Fibroblast of the aortic adventitia (primary cell): Measurements from ENCODE around the gene C9orf43. TPM values are rescaled to one million over a fixed set of nuclear protein-coding genes. Genes with fewer than 3 reads are reported as not detected.

Experiments
- DNase-seq: peaks from one replicate; pipeline ENCODE4 v3.0.0-alpha.2; 2010; ENCODE audit warnings: low read depth
- H3K4me3 ChIP-seq: 2 replicates; pipeline ENCODE4 v1.5.1; 2011; ENCODE audit warnings: low read depth, mild to moderate bottlenecking, control low read depth, low read length, moderate library complexity
- total RNA-seq: library from RNA; depleted of rRNA; stranded (reverse); fragments of >200 nt; gene quantifications from 2 replicates; pipeline ENCODE4 v1.2.3, GENCODE V29; 2012; ENCODE audit warnings: low replicate concordance
- TF ChIP-seq, protein P1 (sequence below): IDR thresholded peaks from 2 replicates; pipeline ENCODE4 v1.5.1; 2011; ENCODE audit warnings: mild to moderate bottlenecking, low read length, control low read depth, inconsistent platforms; ENCODE audit not compliant: insufficient read depth

Gene C9orf43
- total RNA-seq, 1 donor, result 0.63 TPM

DNA sequence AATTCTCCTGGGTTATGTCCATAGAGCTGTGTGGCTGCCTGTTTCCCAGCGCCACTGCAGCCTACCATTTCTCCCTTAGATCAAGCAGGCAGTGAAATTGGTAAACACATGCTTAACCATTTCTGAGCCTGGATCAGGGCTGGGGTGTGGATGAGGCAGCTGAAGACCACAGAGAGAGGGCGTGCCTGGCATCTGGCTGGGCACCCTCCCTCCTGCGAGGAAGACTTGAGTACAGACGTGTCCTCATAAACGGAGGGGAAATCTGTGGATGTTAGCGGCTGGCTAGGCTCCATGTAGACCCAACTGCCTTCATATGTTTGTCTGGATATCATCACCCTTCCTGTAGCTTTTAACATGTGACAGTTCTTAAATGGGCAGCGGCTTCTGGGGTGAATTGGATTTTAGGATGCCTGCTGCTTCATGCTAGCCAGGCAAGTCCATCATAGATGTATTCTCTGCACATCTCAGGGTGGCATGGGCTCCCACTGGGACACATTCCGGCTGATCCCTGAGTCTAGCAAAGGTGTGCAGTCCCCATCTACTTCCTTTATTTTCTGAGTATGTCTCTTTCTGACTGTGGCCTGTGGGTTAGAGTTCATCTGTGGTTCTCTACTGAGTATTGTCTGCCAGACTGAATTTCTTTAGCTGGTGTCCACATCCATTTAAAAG is 63.9 kb downstream of the C9orf43 start:
- no peak for DNase-seq
- TF ChIP-seq, protein P1, sequence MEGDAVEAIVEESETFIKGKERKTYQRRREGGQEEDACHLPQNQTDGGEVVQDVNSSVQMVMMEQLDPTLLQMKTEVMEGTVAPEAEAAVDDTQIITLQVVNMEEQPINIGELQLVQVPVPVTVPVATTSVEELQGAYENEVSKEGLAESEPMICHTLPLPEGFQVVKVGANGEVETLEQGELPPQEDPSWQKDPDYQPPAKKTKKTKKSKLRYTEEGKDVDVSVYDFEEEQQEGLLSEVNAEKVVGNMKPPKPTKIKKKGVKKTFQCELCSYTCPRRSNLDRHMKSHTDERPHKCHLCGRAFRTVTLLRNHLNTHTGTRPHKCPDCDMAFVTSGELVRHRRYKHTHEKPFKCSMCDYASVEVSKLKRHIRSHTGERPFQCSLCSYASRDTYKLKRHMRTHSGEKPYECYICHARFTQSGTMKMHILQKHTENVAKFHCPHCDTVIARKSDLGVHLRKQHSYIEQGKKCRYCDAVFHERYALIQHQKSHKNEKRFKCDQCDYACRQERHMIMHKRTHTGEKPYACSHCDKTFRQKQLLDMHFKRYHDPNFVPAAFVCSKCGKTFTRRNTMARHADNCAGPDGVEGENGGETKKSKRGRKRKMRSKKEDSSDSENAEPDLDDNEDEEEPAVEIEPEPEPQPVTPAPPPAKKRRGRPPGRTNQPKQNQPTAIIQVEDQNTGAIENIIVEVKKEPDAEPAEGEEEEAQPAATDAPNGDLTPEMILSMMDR, result no peak
- H3K4me3 ChIP-seq, result no peak overlapping the region

- DNase-seq, result no peak
- H3K4me3 ChIP-seq, result no peak overlapping the region
- TF ChIP-seq, protein P1, result no peak
Observed at GRCh38 chr9:113475031-113475430, 64.5 kb downstream of the C9orf43 start.

- DNase-seq, result no peak
- TF ChIP-seq, protein P1, result no peak
- no peak overlapping the region for H3K4me3 ChIP-seq
Observed at GRCh38 chr9:113475992-113476391, 65.4 kb downstream of the C9orf43 start.

DNA sequence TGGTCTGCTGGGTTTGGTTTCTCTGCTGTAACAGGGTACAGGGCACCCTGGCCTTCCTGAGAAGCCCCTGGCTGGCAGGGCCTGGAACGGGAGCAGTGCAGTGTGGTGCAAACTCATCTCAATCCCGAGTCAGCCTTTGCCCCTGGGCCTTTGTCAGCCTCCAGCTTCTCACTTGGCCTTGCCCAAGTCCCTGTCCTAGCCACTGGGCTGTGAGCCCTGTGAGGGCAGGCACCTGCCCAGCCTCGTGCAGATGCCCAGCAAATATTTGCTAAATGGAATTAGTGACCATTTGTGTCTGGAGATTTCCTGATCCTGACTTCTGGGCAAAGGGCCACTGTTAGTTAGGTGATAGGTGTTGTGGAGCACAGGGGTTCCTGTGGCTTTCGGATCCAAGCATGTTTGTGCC is 66.0 kb downstream of the C9orf43 start:
- TF ChIP-seq, protein P1, result no peak
- no peak for DNase-seq
- no peak overlapping the region for H3K4me3 ChIP-seq

GRCh38 chr9:113477058-113477457 is 66.5 kb downstream of the C9orf43 start:
- DNase-seq, result no peak
- TF ChIP-seq, protein P1, result no peak
- no peak overlapping the region for H3K4me3 ChIP-seq

- TF ChIP-seq, protein P1, result no peak
- no peak overlapping the region for H3K4me3 ChIP-seq
- no peak for DNase-seq
Observed at GRCh38 chr9:113477661-113478060, 67.1 kb downstream of the C9orf43 start.

DNA sequence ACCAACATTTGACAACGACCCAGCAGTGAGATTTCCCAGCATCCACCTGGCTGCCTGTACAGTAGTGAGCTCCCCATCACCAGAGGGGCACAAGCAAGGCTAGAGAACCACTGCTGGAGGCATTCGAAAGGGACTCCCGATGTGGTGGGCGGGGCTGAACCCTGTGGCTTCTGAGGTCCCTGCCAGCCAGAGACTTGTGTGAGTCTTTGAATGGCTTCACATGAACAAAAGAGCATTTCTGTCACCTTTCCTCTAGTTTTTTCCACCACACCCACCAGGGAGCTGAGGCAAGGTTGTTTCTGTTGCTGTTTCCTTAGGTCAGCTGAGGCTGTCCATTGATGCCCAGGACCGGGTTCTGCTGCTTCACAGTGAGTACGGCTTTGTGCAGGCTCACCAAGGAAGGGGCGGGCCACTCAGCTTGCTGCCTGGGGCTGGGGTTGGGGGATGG is 68.7 kb downstream of the C9orf43 start:
- TF ChIP-seq, protein P1, result no peak
- DNase-seq, result no peak
- no peak overlapping the region for H3K4me3 ChIP-seq
